K562 (cell line): ENCODE results near the gene COPS4. TPM values are rescaled to one million over a fixed set of nuclear protein-coding genes. Genes with fewer than 3 reads are reported as not detected.
"Not testable (repeated sequence)": the region's sequence is repeated elsewhere in the genome, so short reads cannot be mapped to it uniquely, and the experiment has no call there.

ENCODE experiments used
- ATAC-seq: fragments of 200-7000 bp; cut with Tn5 transposase; 3 replicates; pipeline ENCODE4 v1.9.1; 2020; ENCODE audit warnings: moderate library complexity
- BruUV-seq: library from RNA; stranded (reverse); fragments of 400-500 nt; replicated peaks from 2 replicates; lab custom pipeline; 2021; lab: Mats Ljungman, UMichigan
- CTCF ChIA-PET: fragments of 300-600 bp; formaldehyde crosslinking; extraction: SDS; loops from one replicate; lab custom pipeline; 2021; ENCODE audit warnings: low intra/inter-chr PET ratio; lab: Yijun Ruan, JAX
- POLR2A ChIA-PET: fragments of 300-600, 350-650 bp; sonication (Branson Sonifier 250); formaldehyde crosslinking; extraction: SDS; loops from one replicate; lab custom pipeline; 2021; ENCODE audit warnings: antibody characterized with exemption, inconsistent platforms; lab: Yijun Ruan, JAX
- DNase-seq, 4 experiments: peaks; one replicate each; pipeline versions ENCODE4 v3.0.0 to v3.0.0-alpha.2; 2011 to 2018; ENCODE audit warnings: low spot score in 3 of 4, mixed read lengths in 3 of 4; ENCODE audit errors: extremely low read depth in 1 of 4
- FAIRE-seq: peaks from 2 replicates; lab custom pipeline; 2011; peaks lifted over from hg19 to GRCh38; lab: Jason Lieb, UNC
- H2AFZ ChIP-seq: 2 replicates; pipeline ENCODE4 v1.6.0; 2011; ENCODE audit warnings: low read depth, low read length, control low read depth, inconsistent platforms
- H3K27ac ChIP-seq: fragments of 200-600 bp; 3 replicates; pipeline ENCODE4 v1.8.0; 2011; ENCODE audit warnings: low read depth, mild to moderate bottlenecking, control low read depth, inconsistent platforms, low read length, moderate library complexity, mixed read lengths; ENCODE audit errors: extremely low read depth
- H3K27me3 ChIP-seq, 2 experiments: fragments of 300-600 bp in 1 of 2; 2 replicates in 1 of 2; 3 replicates in 1 of 2; pipeline versions ENCODE4 v1.6.0 to v1.8.0; 2011; ENCODE audit warnings: inconsistent platforms in 2 of 2, low read length in 2 of 2, mild to moderate bottlenecking in 1 of 2, mixed read lengths in 1 of 2, moderate library complexity in 1 of 2; ENCODE audit not compliant: control insufficient read depth in 2 of 2, insufficient read depth in 2 of 2
- H3K36me3 ChIP-seq: fragments of 300-600 bp; 3 replicates; pipeline ENCODE4 v1.8.0; 2011; ENCODE audit warnings: mild to moderate bottlenecking, low read length, inconsistent platforms; ENCODE audit not compliant: control insufficient read depth, insufficient read depth
- H3K4me1 ChIP-seq, 2 experiments: fragments of 200-600 bp in 1 of 2; replicated peaks in 1 of 2; 2 replicates in 1 of 2; 3 replicates in 1 of 2; pipeline versions ENCODE4 v1.5.1 to v1.8.0; 2011; ENCODE audit warnings: inconsistent platforms in 2 of 2, low read length in 2 of 2, mild to moderate bottlenecking in 1 of 2, mixed read lengths in 1 of 2, moderate library complexity in 1 of 2; ENCODE audit not compliant: control insufficient read depth in 2 of 2, insufficient read depth in 2 of 2
- H3K4me2 ChIP-seq: 2 replicates; pipeline ENCODE4 v1.6.1; 2011; ENCODE audit warnings: low read length, control low read depth, inconsistent platforms, mixed read lengths; ENCODE audit not compliant: insufficient read depth
- H3K4me3 ChIP-seq: fragments of 200-600 bp; sonication (generic), shearing (Covaris generic); 2 replicates; pipeline ENCODE4 v1.5.1; 2016; ENCODE audit warnings: control low read depth, inconsistent platforms
- H3K79me2 ChIP-seq: fragments of 200-600 bp; 3 replicates; pipeline ENCODE4 v1.8.0; 2011; ENCODE audit warnings: low read length, inconsistent platforms; ENCODE audit not compliant: control insufficient read depth, insufficient read depth
- H3K9ac ChIP-seq, 2 experiments: 2 replicates each; pipeline versions ENCODE4 v1.6.0 to v1.6.1; 2011; ENCODE audit warnings: low read depth in 2 of 2, low read length in 2 of 2, control low read depth in 1 of 2, inconsistent platforms in 1 of 2, mild to moderate bottlenecking in 1 of 2, mixed read lengths in 1 of 2; ENCODE audit not compliant: insufficient read depth in 1 of 2
- H3K9me1 ChIP-seq: one replicate; pipeline ENCODE4 v1.6.0; 2011; ENCODE audit warnings: inconsistent platforms, mild to moderate bottlenecking, low read length, moderate library complexity; ENCODE audit not compliant: control insufficient read depth, insufficient read depth
- H3K9me3 ChIP-seq: replicated peaks from 2 replicates; pipeline ENCODE4 v1.5.1; 2011; ENCODE audit warnings: low read depth, low read length, inconsistent platforms; ENCODE audit not compliant: control insufficient read depth, insufficient read depth
- H4K20me1 ChIP-seq: replicated peaks from 2 replicates; pipeline ENCODE4 v1.6.1; 2011; ENCODE audit warnings: low read length, inconsistent platforms, mixed read lengths; ENCODE audit not compliant: control insufficient read depth, insufficient read depth
- CAMTA2 ChIP-seq: fragments of 250-450 bp; sonication (Bioruptor Pico); conservative IDR thresholded peaks from 2 replicates; pipeline ENCODE4 v1.5.1; 2022
- GATA2 ChIP-seq: sonication (generic); formaldehyde crosslinking; IDR thresholded peaks from 2 replicates; pipeline ENCODE4 v1.4.0; 2020; ENCODE audit warnings: mild to moderate bottlenecking, missing genetic modification reagents
- MAFF ChIP-seq: IDR thresholded peaks from 2 replicates; pipeline ENCODE4 v1.6.1; 2012; ENCODE audit warnings: low read length, improper control_type of control experiment
- NFIC ChIP-seq: fragments of 450-650 bp; IDR thresholded peaks from 2 replicates; pipeline ENCODE4 v1.6.1; 2017; ENCODE audit warnings: mild to moderate bottlenecking, inconsistent platforms
- ZNF140 ChIP-seq: fragments of 250-450 bp; sonication (Bioruptor Pico); IDR thresholded peaks from 2 replicates; pipeline ENCODE4 v1.8.0; 2021; ENCODE audit warnings: moderate library complexity, mild to moderate bottlenecking, inconsistent platforms
- WGBS: fragments of 100-300 bp; shearing (Covaris generic); methylation state at CpG from one replicate; pipeline ENCODE4 v1.1.6; 2016; ENCODE audit warnings: low coverage, mixed read lengths; ENCODE audit not compliant: insufficient coverage; ENCODE audit errors: missing lambda C conversion rate; 5-methylcytosine and 5-hydroxymethylcytosine counted together
- in situ Hi-C: fragments of 300-500 bp; cut with MboI; formaldehyde crosslinking; loops from 4 replicates; pipeline ENCODE4 v1.15.0; 2018; ENCODE audit warnings: inconsistent platforms, mixed read lengths
- intact Hi-C: fragments of 100-400 bp; cut with micrococcal nuclease; formaldehyde crosslinking; loops from 2 replicates; pipeline ENCODE4 v1.14.2; 2022
- polyA plus RNA-seq, 8 experiments: library from polyadenylated mRNA; depleted of rRNA in 4 of 8; stranded (reverse) in 5 of 8; unstranded in 3 of 8; fragments of >200 nt; fragmentation: Nextera tagmentation in 2 of 8; fragmentation: Illumina TruSeq in 1 of 8; extraction: Ambion mirVana in 2 of 8; extraction: Trizol in 1 of 8; gene quantifications; 2 replicates each; pipeline versions ENCODE4 v1.2.1 to v1.2.3, GENCODE V29; 2011 to 2014; ENCODE audit warnings: inconsistent platforms in 1 of 8, missing spikeins in 1 of 8
- total RNA-seq, 7 experiments: library from RNA; depleted of rRNA in 6 of 7; stranded (reverse); fragments of >200 nt in 6 of 7; fragmentation: Illumina TruSeq in 2 of 7; extraction: Trizol in 2 of 7; gene quantifications; 2 replicates each; pipeline versions ENCODE4 v1.2.1 to v1.2.3, GENCODE V29; 2011 to 2021; ENCODE audit warnings: low replicate concordance in 1 of 7

Gene COPS4
- total and polyA plus RNA-seq, 9 of the 15 experiments (the other 6 are each of a cell fraction or from before 2014, with no cell fraction given): 44.7 to 180 (median 70.9) TPM

GRCh38 chr4:83110970-83111750 lies 76.2 kb downstream of the COPS4 start:
- Histone ChIP-seq H3K27me3 (no peaks in the 10 kb centered on the region), H3K36me3 (no peaks in the 10 kb centered on the region), H3K27ac (no peak overlapping the region), H3K4me1 (no peaks in the 10 kb centered on the region; a peak in 1 of 5 replicates), H3K9me3 (no peaks in the 10 kb centered on the region), H3K9me1 (no peaks in the 10 kb centered on the region), H4K20me1 (no peaks in the 10 kb centered on the region), H3K79me2 (no peaks in the 10 kb centered on the region), H3K9ac (no peak overlapping the region), H2AFZ (peak overlapping the region; percentile 56; the same call in 1 of the 2 replicates), H3K4me2 (no peak overlapping the region), H3K4me3 (no peak overlapping the region)
- FAIRE-seq (no peak), DNase-seq (no peak), ATAC-seq (no peak)
- POLR2A ChIA-PET: no interaction called here
- in situ Hi-C loops: no loop called here
- intact Hi-C loops: no loop called here
- BruUV-seq: no TSS peak
- CTCF ChIA-PET: no interaction called here
- WGBS: 38% methylated on average over 8 of the region's 8 CpGs
- TF ChIP-seq NFIC (peak; percentile 32; the same call in 1 of the 2 replicates), ZNF140 (CRISPR knock-in tag) (no peak), MAFF (no peak), GATA2 (CRISPR knock-in tag) (no peak), CAMTA2 (CRISPR knock-in tag) (no peak)

- CTCF ChIA-PET, H3K4me3 ChIP-seq, H3K36me3 ChIP-seq, intact Hi-C loops, H4K20me1 ChIP-seq, H3K9me1 ChIP-seq, H3K4me1 ChIP-seq, H3K9me3 ChIP-seq, H3K4me2 ChIP-seq, H3K27ac ChIP-seq, H3K79me2 ChIP-seq, POLR2A ChIA-PET, DNase-seq, BruUV-seq, ATAC-seq, H3K27me3 ChIP-seq, H3K9ac ChIP-seq, FAIRE-seq, H2AFZ ChIP-seq, in situ Hi-C loops: not testable (repeated sequence)
- WGBS: 44% methylated on average over 7 of the region's 7 CpGs
Measured at GRCh38 chr4:83111751-83112141, 76.8 kb downstream of the COPS4 start.
